Neuron (in vitro differentiated cells): ENCODE results near the gene ITGB5.

ENCODE experiments used
- H2AFZ ChIP-seq: one replicate; pipeline ENCODE4 v1.6.1; 2013; ENCODE audit warnings: low read depth, mild to moderate bottlenecking, inconsistent platforms, low read length, moderate library complexity
- H3K27me3 ChIP-seq: one replicate; pipeline ENCODE4 v1.6.1; 2013; ENCODE audit warnings: low read length; ENCODE audit not compliant: insufficient read depth
- H3K36me3 ChIP-seq: one replicate; pipeline ENCODE4 v1.6.1; 2013; ENCODE audit warnings: low read length; ENCODE audit not compliant: insufficient read depth
- H3K4me1 ChIP-seq: one replicate; pipeline ENCODE4 v1.6.1; 2013; ENCODE audit warnings: low read length; ENCODE audit not compliant: insufficient read depth
- H3K4me3 ChIP-seq: 2 replicates; pipeline ENCODE4 v1.5.1; 2013; ENCODE audit warnings: mild to moderate bottlenecking, low read length, moderate library complexity
- H3K9me3 ChIP-seq: one replicate; pipeline ENCODE4 v1.6.1; 2013; ENCODE audit warnings: low read length

Gene ITGB5

GRCh38 chr3:124777762-124778470 lies 109.2 kb downstream of the ITGB5 start:
- Histone ChIP-seq H3K27me3 (no peaks in the 10 kb centered on the region), H3K36me3 (no peaks in the 10 kb centered on the region), H3K4me3 (no peak overlapping the region), H3K4me1 (peaks cover 10% of the 10 kb centered on the region), H2AFZ (no peak overlapping the region), H3K9me3 (no peaks in the 10 kb centered on the region)

GRCh38 chr3:124776856-124777255 lies 110.3 kb downstream of the ITGB5 start:
- H3K36me3 ChIP-seq, result no peaks in the 10 kb centered on the region
- no peak overlapping the region for H2AFZ ChIP-seq
- H3K4me3 ChIP-seq, result no peak overlapping the region
- no peaks in the 10 kb centered on the region for H3K9me3 ChIP-seq
- peaks cover 19% of the 10 kb centered on the region for H3K4me1 ChIP-seq
- H3K27me3 ChIP-seq, result no peaks in the 10 kb centered on the region

GRCh38 chr3:124775877-124776276 lies 111.3 kb downstream of the ITGB5 start:
- H2AFZ ChIP-seq, result no peak overlapping the region
- H3K4me1 ChIP-seq, result peaks cover 22% of the 10 kb centered on the region
- H3K36me3 ChIP-seq, result no peaks in the 10 kb centered on the region
- H3K9me3 ChIP-seq, result no peaks in the 10 kb centered on the region
- H3K4me3 ChIP-seq, result no peak overlapping the region
- H3K27me3 ChIP-seq, result no peaks in the 10 kb centered on the region

- no peaks in the 10 kb centered on the region for H3K9me3 ChIP-seq
- peaks cover 24% of the 10 kb centered on the region for H3K4me1 ChIP-seq
- H3K4me3 ChIP-seq, result no peak overlapping the region
- H2AFZ ChIP-seq, result no peak overlapping the region
- no peaks in the 10 kb centered on the region for H3K27me3 ChIP-seq
- H3K36me3 ChIP-seq, result no peaks in the 10 kb centered on the region
These were observed 112.2 kb downstream of the ITGB5 start for GRCh38 chr3:124774841-124775402.

GRCh38 chr3:124774327-124774718 lies 112.8 kb downstream of the ITGB5 start:
- peaks cover 24% of the 10 kb centered on the region for H3K4me1 ChIP-seq

GRCh38 chr3:124773351-124774326 lies 113.5 kb downstream of the ITGB5 start:
- Histone ChIP-seq H3K4me3 (no peak overlapping the region), H3K36me3 (no peaks in the 10 kb centered on the region), H3K27me3 (no peaks in the 10 kb centered on the region), H2AFZ (no peak overlapping the region), H3K4me1 (peaks cover 24% of the 10 kb centered on the region), H3K9me3 (no peaks in the 10 kb centered on the region)

More at GRCh38 chr3:124774327-124774718, 112.8 kb downstream of the ITGB5 start:
- H3K36me3 ChIP-seq, result no peaks in the 10 kb centered on the region
- no peak overlapping the region for H2AFZ ChIP-seq
- H3K9me3 ChIP-seq, result no peaks in the 10 kb centered on the region
- no peaks in the 10 kb centered on the region for H3K27me3 ChIP-seq
- no peak overlapping the region for H3K4me3 ChIP-seq

- H3K36me3 ChIP-seq, result no peaks in the 10 kb centered on the region
- H3K9me3 ChIP-seq, result no peaks in the 10 kb centered on the region
- peaks cover 24% of the 10 kb centered on the region for H3K4me1 ChIP-seq
- H2AFZ ChIP-seq, result peak overlapping the region; percentile 1
- H3K4me3 ChIP-seq, result no peak overlapping the region
- no peaks in the 10 kb centered on the region for H3K27me3 ChIP-seq
These were observed 114.9 kb downstream of the ITGB5 start for GRCh38 chr3:124772081-124772831.

GRCh38 chr3:124771083-124771445 lies 116.1 kb downstream of the ITGB5 start:
- Histone ChIP-seq H3K4me1 (peaks cover 24% of the 10 kb centered on the region), H3K4me3 (no peak overlapping the region), H3K27me3 (no peaks in the 10 kb centered on the region), H3K36me3 (no peaks in the 10 kb centered on the region), H3K9me3 (no peaks in the 10 kb centered on the region), H2AFZ (no peak overlapping the region)

GRCh38 chr3:124770336-124771082 lies 116.7 kb downstream of the ITGB5 start:
- Histone ChIP-seq H3K4me3 (no peak overlapping the region), H2AFZ (no peak overlapping the region), H3K36me3 (no peaks in the 10 kb centered on the region), H3K9me3 (no peaks in the 10 kb centered on the region), H3K27me3 (no peaks in the 10 kb centered on the region), H3K4me1 (peaks cover 24% of the 10 kb centered on the region)

GRCh38 chr3:124769462-124769861 lies 117.7 kb downstream of the ITGB5 start:
- no peak overlapping the region for H3K4me3 ChIP-seq
- no peaks in the 10 kb centered on the region for H3K36me3 ChIP-seq
- no peaks in the 10 kb centered on the region for H3K27me3 ChIP-seq
- no peaks in the 10 kb centered on the region for H3K9me3 ChIP-seq
- peaks cover 24% of the 10 kb centered on the region for H3K4me1 ChIP-seq
- no peak overlapping the region for H2AFZ ChIP-seq

GRCh38 chr3:124768812-124769211 lies 118.4 kb downstream of the ITGB5 start:
- H2AFZ ChIP-seq, result no peak overlapping the region
- no peaks in the 10 kb centered on the region for H3K36me3 ChIP-seq
- peaks cover 24% of the 10 kb centered on the region for H3K4me1 ChIP-seq

GRCh38 chr3:124767691-124768090 lies 119.5 kb downstream of the ITGB5 start:
- no peak overlapping the region for H3K4me3 ChIP-seq
- H3K4me1 ChIP-seq, result peaks cover 19% of the 10 kb centered on the region
- H3K36me3 ChIP-seq, result no peaks in the 10 kb centered on the region
- H2AFZ ChIP-seq, result no peak overlapping the region
- no peaks in the 10 kb centered on the region for H3K27me3 ChIP-seq
- no peaks in the 10 kb centered on the region for H3K9me3 ChIP-seq

More at GRCh38 chr3:124768812-124769211, 118.4 kb downstream of the ITGB5 start:
- Histone ChIP-seq H3K27me3 (no peaks in the 10 kb centered on the region), H3K4me3 (no peak overlapping the region), H3K9me3 (no peaks in the 10 kb centered on the region)
